ENCODE results near the gene RSPH9. TPM values are rescaled to one million over a fixed set of nuclear protein-coding genes. Genes with fewer than 3 reads are reported as not detected.

RSPH9 gene
- total RNA-seq, 1 donor = 0.18 TPM

DNA sequence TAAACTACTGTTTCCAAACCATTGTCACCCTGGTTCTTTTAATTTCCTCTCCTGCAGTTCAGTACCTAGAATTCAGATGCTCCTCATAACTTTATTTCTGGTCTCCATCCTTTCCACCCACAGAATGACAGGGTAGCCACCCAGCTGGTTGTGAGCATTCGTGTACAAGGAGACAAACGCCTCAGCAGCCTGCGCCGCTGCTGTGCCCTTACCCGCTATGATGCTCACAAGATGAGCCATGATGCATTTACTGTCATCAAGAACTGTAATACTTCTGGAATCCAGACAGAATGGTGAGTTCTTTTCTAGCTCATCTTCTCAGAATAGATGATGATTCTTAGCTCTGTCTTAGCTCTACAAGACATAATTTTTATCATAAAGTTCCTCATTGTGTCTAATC lies 34.4 kb upstream of the RSPH9 start:
- TF ChIP-seq, protein P1, sequence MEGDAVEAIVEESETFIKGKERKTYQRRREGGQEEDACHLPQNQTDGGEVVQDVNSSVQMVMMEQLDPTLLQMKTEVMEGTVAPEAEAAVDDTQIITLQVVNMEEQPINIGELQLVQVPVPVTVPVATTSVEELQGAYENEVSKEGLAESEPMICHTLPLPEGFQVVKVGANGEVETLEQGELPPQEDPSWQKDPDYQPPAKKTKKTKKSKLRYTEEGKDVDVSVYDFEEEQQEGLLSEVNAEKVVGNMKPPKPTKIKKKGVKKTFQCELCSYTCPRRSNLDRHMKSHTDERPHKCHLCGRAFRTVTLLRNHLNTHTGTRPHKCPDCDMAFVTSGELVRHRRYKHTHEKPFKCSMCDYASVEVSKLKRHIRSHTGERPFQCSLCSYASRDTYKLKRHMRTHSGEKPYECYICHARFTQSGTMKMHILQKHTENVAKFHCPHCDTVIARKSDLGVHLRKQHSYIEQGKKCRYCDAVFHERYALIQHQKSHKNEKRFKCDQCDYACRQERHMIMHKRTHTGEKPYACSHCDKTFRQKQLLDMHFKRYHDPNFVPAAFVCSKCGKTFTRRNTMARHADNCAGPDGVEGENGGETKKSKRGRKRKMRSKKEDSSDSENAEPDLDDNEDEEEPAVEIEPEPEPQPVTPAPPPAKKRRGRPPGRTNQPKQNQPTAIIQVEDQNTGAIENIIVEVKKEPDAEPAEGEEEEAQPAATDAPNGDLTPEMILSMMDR (IDR thresholded peaks at IDR 0.05; ENCODE audit: insufficient read depth, low read length) = no peak
- H3K4me3 ChIP-seq (ENCODE audit: low read depth, low read length) = no peak overlapping the region
- DNase-seq (ENCODE audit: low read depth) = no peak

DNA sequence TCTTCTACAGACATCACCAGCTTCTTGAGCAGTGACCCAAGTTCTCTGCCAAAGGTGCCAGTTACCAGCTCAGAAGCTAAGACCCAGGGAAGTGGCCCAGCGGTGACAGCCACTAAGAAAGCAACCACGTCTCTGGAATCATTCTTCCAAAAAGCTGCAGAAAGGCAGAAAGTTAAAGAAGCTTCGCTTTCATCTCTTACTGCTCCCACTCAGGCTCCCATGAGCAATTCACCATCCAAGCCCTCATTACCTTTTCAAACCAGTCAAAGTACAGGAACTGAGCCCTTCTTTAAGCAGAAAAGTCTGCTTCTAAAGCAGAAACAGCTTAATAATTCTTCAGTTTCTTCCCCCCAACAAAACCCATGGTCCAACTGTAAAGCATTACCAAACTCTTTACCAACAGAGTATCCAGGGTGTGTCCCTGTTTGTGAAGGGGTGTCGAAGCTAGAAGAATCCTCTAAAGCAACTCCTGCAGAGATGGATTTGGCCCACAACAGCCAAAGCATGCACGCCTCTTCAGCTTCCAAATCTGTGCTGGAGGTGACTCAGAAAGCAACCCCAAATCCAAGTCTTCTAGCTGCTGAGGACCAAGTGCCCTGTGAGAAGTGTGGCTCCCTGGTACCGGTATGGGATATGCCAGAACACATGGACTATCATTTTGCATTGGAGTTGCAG lies 31.0 kb upstream of the RSPH9 start:
- H3K4me3 ChIP-seq (ENCODE audit: low read depth, low read length) = no peak overlapping the region
- TF ChIP-seq, protein P1 (IDR thresholded peaks at IDR 0.05; ENCODE audit: insufficient read depth, low read length) = no peak
- no peak for DNase-seq (ENCODE audit: low read depth)

DNA sequence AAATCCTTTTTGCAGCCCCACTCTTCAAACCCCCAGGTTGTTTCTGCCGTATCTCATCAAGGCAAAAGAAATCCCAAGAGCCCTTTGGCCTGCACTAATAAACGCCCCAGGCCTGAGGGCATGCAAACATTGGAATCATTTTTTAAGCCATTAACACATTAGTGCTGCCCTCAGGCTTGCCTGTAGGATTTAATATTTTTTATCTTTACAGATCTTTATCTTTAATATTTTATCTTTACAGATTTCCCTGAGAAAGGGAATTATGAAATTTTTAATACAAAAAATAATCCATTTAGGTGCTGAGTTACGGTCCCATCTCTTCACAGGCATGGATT lies 30.5 kb upstream of the RSPH9 start:
- no peak overlapping the region for H3K4me3 ChIP-seq (ENCODE audit: low read depth, low read length)
- TF ChIP-seq, protein P1 (IDR thresholded peaks at IDR 0.05; ENCODE audit: insufficient read depth, low read length) = no peak
- DNase-seq (ENCODE audit: low read depth) = no peak

DNA sequence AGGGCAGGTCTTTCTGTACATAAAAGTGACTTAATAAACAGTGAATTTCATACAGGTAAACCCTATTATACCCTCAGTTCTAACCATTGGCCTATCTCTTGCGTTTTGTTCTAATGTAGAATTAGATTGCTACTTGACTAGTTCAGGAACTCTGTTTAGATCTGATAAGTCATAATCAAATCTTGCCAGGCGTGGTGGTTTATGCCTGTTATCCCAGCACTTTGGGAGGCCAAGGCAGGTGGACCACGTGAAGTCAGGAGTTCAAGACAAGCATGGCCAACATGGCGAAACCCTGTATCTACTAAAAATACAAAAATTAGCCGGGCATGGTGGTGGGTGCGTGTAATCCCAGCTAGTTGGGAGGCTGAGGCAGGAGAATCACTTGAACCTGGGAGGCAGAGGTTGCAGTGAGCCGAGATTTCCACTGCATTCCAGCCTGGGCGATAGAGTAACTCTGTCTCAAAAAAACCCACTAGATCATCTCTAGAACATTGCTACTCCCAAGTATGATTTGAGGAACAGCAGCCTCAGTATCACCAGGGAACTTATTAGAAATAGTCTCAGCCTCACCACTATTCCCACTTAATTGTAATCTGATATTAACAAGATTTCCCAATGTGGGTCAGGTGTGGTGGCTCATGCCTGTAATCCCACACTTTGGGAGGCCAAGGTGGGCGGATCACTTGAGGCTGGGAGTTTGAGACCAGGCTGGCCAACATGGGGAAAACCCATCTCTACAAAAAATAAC lies 27.9 kb upstream of the RSPH9 start:
- no peak for DNase-seq (ENCODE audit: low read depth)
- TF ChIP-seq, protein P1 (IDR thresholded peaks at IDR 0.05; ENCODE audit: insufficient read depth, low read length) = no peak
- H3K4me3 ChIP-seq (ENCODE audit: low read depth, low read length) = no peak overlapping the region

DNA sequence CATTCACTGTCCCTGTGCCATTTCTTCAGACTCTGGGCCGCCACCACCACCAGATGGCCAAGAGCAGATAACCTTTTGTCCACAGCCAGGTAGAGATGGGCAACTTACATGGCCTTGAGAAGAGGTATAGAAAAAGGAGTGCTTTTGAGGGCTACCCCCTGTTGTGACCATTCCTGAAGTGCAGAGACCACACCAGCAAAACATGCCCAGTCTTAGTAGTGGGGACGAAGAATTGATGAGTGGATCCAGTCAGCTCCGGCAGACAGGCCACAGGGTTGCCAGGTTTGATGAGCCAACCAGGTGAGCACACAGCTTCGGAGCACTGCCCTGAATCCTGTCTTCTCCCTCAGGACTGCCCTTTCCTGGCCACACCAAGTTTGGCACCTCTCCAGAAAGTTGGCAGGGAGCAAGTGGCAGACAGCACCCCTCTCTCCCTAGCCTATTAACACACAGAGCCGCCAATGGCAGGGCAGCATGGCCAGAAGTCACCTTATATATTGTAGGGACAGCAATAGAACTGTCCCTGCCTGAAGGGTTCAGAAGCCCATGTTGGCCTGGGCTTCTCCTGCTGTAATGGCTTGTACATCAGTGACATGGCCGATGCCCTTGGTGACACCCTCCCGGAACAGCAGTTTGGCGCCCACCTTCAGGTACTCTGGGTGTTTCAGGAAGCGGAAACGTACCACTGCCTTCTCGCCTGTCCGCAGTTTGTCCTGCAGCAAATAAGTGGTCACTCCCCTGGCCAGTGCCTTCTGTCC lies 23.6 kb upstream of the RSPH9 start:
- no peak overlapping the region for H3K4me3 ChIP-seq (ENCODE audit: low read depth, low read length)
- TF ChIP-seq, protein P1 (IDR thresholded peaks at IDR 0.05; ENCODE audit: insufficient read depth, low read length) = no peak
- no peak for DNase-seq (ENCODE audit: low read depth)

DNA sequence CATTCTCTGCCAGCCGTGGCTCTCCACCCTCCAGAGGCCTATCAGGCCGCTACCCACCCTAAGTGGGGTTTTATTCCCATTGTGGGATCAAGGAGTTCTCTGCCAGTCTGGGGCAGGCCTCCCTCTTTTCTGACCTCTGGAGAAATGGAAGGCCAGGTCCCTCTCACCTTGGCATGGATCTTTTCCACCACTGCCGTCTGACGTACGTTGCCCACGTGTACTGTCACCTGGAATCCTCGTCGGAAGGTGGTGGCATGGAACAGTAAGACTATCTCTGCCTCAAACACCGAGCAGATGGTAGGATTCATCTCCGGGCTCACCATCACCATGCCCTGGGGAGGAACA lies 23.0 kb upstream of the RSPH9 start:
- TF ChIP-seq, protein P1 (IDR thresholded peaks at IDR 0.05; ENCODE audit: insufficient read depth, low read length) = no peak
- no peak overlapping the region for H3K4me3 ChIP-seq (ENCODE audit: low read depth, low read length)
- DNase-seq (ENCODE audit: low read depth) = no peak

Data from fibroblast of the aortic adventitia (primary cell).